SU-DHL-6 (cell line): Measurements from ENCODE around the gene PLCB1.

Source experiments
- H2AFZ ChIP-seq: fragments of 200-600 bp; sonication (generic); 2 replicates; pipeline ENCODE4 v1.6.1; 2014; ENCODE audit warnings: low read depth, mild to moderate bottlenecking, moderate library complexity, mixed read lengths, antibody characterized with exemption, low read length; ENCODE audit not compliant: severe bottlenecking
- H3F3A ChIP-seq: fragments of 200-600 bp; shearing (Covaris generic); 2 replicates; pipeline ENCODE4 v1.6.0; 2016; ENCODE audit warnings: antibody characterized with exemption, mild to moderate bottlenecking; ENCODE audit not compliant: insufficient read depth
- H3K27ac ChIP-seq: fragments of 200-600 bp; sonication (generic); 2 replicates; pipeline ENCODE4 v1.5.1; 2016; ENCODE audit warnings: low read depth, mild to moderate bottlenecking, low read length, moderate library complexity, mixed read lengths
- H3K27me3 ChIP-seq: fragments of 200-600 bp; sonication (generic), shearing (Covaris generic); 2 replicates; pipeline ENCODE4 v1.6.0; 2014; ENCODE audit warnings: mild to moderate bottlenecking, low read length
- H3K36me3 ChIP-seq: fragments of 200-600 bp; sonication (generic); 2 replicates; pipeline ENCODE4 v1.6.1; 2014; ENCODE audit warnings: mild to moderate bottlenecking, low read length, mixed read lengths
- H3K4me2 ChIP-seq: fragments of 300-600, 200-600 bp; shearing (Covaris generic), sonication (generic); 2 replicates; pipeline ENCODE4 v1.6.0; 2014; ENCODE audit warnings: low read length, low read depth, mild to moderate bottlenecking; ENCODE audit not compliant: poor library complexity, severe bottlenecking
- H3K4me3 ChIP-seq: fragments of 200-600 bp; sonication (generic); 2 replicates; pipeline ENCODE4 v1.5.1; 2014; ENCODE audit warnings: antibody characterized with exemption, low read length, mild to moderate bottlenecking, mixed read lengths; ENCODE audit not compliant: insufficient read depth, poor library complexity, severe bottlenecking
- H3K79me2 ChIP-seq: fragments of 200-600 bp; sonication (generic); 2 replicates; pipeline ENCODE4 v1.6.1; 2014; ENCODE audit warnings: mild to moderate bottlenecking, low read length, moderate library complexity; ENCODE audit not compliant: insufficient read depth
- H3K9ac ChIP-seq: fragments of 200-600 bp; sonication (generic); 2 replicates; pipeline ENCODE4 v1.7.0; 2014; ENCODE audit warnings: mild to moderate bottlenecking, low read length
- H3K9me2 ChIP-seq: fragments of 200-600 bp; sonication (generic); replicated peaks from 2 replicates; pipeline ENCODE4 v1.6.1; 2014; ENCODE audit warnings: low read length; ENCODE audit not compliant: insufficient read depth
- H3K9me3 ChIP-seq: fragments of 200-600 bp; sonication (generic); 2 replicates; pipeline ENCODE4 v1.6.1; 2014; ENCODE audit warnings: low read length, mixed read lengths; ENCODE audit not compliant: insufficient read depth
- H4K20me1 ChIP-seq: fragments of 200-600 bp; sonication (generic); 2 replicates; pipeline ENCODE4 v1.6.1; 2014; ENCODE audit warnings: low read depth, mild to moderate bottlenecking, antibody characterized with exemption, low read length, moderate library complexity, mixed read lengths
- CTCF ChIP-seq: fragments of 200-600 bp; sonication (generic); IDR thresholded peaks from one replicate; pipeline ENCODE4 v1.5.1; 2017; ENCODE audit warnings: antibody characterized with exemption, mild to moderate bottlenecking, low read length, moderate library complexity; ENCODE audit not compliant: insufficient read depth, poor library complexity, severe bottlenecking
- EZH2phosphoT487 ChIP-seq: fragments of 200-600 bp; sonication (generic), shearing (Covaris generic); conservative IDR thresholded peaks from 2 replicates; pipeline ENCODE4 v1.6.1; 2018; ENCODE audit warnings: mild to moderate bottlenecking, antibody characterized with exemption, low read length, moderate library complexity, mixed read lengths

Gene PLCB1

GRCh38 chr20:8328189-8328588 lies 196.1 kb downstream of the PLCB1 start:
- Histone ChIP-seq H4K20me1 (no peaks in the 10 kb centered on the region), H3K9ac (no peak overlapping the region), H2AFZ (no peak overlapping the region), H3K9me2 (no peaks in the 10 kb centered on the region), H3K36me3 (no peaks in the 10 kb centered on the region), H3K4me3 (no peak overlapping the region), H3K4me2 (no peak overlapping the region), H3F3A (no peaks in the 10 kb centered on the region), H3K9me3 (no peaks in the 10 kb centered on the region), H3K27me3 (no peaks in the 10 kb centered on the region), H3K27ac (no peak overlapping the region), H3K79me2 (no peaks in the 10 kb centered on the region)
- TF ChIP-seq EZH2phosphoT487 = no peak
- TF ChIP-seq CTCF = no peak

- H3K27ac ChIP-seq = no peak overlapping the region
- no peak overlapping the region for H3K4me2 ChIP-seq
- no peaks in the 10 kb centered on the region for H3K36me3 ChIP-seq
- no peaks in the 10 kb centered on the region for H3F3A ChIP-seq
- no peaks in the 10 kb centered on the region for H3K9me2 ChIP-seq
- no peaks in the 10 kb centered on the region for H4K20me1 ChIP-seq
- no peak overlapping the region for H3K9ac ChIP-seq
- TF ChIP-seq EZH2phosphoT487 (no peak), CTCF (no peak)
- no peaks in the 10 kb centered on the region for H3K9me3 ChIP-seq
- no peaks in the 10 kb centered on the region for H3K79me2 ChIP-seq
- H3K27me3 ChIP-seq = no peaks in the 10 kb centered on the region
- H2AFZ ChIP-seq = no peak overlapping the region
- no peak overlapping the region for H3K4me3 ChIP-seq
These were observed 198.3 kb downstream of the PLCB1 start for GRCh38 chr20:8330319-8330784.

- Histone ChIP-seq H3F3A (no peaks in the 10 kb centered on the region), H3K4me2 (peak overlapping the region; percentile 16), H3K79me2 (no peaks in the 10 kb centered on the region), H3K9ac (no peak overlapping the region), H3K9me3 (no peaks in the 10 kb centered on the region), H3K4me3 (no peak overlapping the region), H3K27me3 (no peaks in the 10 kb centered on the region), H2AFZ (no peak overlapping the region), H4K20me1 (no peaks in the 10 kb centered on the region), H3K27ac (no peak overlapping the region), H3K9me2 (no peaks in the 10 kb centered on the region), H3K36me3 (no peaks in the 10 kb centered on the region)
- no peak for TF ChIP-seq CTCF
- TF ChIP-seq EZH2phosphoT487 = no peak
These were observed 199.0 kb downstream of the PLCB1 start for GRCh38 chr20:8330785-8331695.
